ENCODE measurements around the gene LRRC75A.

LRRC75A gene

DNA sequence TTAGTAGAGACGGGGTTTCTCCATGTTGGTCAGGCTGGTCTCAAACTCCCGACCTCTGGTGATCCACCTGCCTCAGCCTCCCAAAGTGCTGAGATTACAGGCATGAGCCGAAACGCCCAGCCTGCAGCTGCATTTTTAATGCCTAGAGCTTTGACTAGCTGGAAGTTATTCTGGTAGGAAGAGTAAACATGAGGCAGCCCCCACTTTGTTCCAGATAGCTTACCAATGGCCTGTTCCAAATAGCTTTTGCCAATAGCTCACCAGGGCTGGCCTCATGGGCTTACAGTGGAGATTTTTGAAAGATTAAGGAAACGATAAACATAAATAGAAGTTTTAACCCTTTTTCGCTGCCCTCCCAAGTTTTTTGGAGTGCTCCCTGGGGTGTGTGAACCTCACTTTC is 66.8 kb downstream of the LRRC75A start:
- in situ Hi-C loops (cut with HindIII; ENCODE audit: low pct_ligation_motif_present, low sequenced_read_pairs) = no loop called here
- no peak overlapping the region for H3K4me3 ChIP-seq (ENCODE audit: low read depth, low read length)
- no peak overlapping the region for H3K27ac ChIP-seq
- no peak for DNase-seq
- no peaks in the 10 kb centered on the region for H3K27me3 ChIP-seq (replicated peaks)
- TF ChIP-seq, protein P1, sequence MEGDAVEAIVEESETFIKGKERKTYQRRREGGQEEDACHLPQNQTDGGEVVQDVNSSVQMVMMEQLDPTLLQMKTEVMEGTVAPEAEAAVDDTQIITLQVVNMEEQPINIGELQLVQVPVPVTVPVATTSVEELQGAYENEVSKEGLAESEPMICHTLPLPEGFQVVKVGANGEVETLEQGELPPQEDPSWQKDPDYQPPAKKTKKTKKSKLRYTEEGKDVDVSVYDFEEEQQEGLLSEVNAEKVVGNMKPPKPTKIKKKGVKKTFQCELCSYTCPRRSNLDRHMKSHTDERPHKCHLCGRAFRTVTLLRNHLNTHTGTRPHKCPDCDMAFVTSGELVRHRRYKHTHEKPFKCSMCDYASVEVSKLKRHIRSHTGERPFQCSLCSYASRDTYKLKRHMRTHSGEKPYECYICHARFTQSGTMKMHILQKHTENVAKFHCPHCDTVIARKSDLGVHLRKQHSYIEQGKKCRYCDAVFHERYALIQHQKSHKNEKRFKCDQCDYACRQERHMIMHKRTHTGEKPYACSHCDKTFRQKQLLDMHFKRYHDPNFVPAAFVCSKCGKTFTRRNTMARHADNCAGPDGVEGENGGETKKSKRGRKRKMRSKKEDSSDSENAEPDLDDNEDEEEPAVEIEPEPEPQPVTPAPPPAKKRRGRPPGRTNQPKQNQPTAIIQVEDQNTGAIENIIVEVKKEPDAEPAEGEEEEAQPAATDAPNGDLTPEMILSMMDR (IDR thresholded peaks at IDR 0.05; ENCODE audit: low read depth, low read length, missing control alignments) = no peak
- peaks cover 73% of the 10 kb centered on the region for H3K36me3 ChIP-seq (replicated peaks)

DNA sequence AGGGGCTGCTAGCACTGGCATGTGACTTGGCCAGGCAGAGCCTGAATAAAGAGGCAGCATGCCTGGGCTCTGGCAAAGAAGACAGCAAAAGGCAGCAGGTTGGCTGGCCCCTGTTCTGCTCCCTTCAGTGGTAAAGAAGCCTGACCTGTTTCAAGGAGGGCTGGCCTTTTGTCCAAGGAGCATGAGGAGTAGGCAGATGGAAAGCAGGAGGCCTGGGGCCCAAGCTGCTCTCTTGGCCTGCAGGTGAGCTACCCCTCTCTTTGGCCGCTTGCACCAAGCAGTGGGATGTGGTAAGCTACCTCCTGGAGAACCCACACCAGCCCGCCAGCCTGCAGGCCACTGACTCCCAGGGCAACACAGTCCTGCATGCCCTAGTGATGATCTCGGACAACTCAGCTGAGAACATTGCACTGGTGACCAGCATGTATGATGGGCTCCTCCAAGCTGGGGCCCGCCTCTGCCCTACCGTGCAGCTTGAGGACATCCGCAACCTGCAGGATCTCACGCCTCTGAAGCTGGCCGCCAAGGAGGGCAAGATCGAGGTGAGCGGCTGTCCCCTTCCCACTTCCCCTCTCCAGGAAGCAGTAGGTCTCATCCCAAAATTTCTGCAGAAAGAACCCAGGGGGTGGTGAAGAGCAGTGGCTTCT is 68.6 kb downstream of the LRRC75A start:
- DNase-seq = no peak
- Histone ChIP-seq H3K4me3 (ENCODE audit: low read depth, low read length) (no peak overlapping the region), H3K36me3 (replicated peaks) (peaks cover 64% of the 10 kb centered on the region), H3K27me3 (replicated peaks) (no peaks in the 10 kb centered on the region), H3K27ac (no peak overlapping the region)
- in situ Hi-C loops (cut with HindIII; ENCODE audit: low pct_ligation_motif_present, low sequenced_read_pairs) = no loop called here
- TF ChIP-seq, protein P1 (IDR thresholded peaks at IDR 0.05; ENCODE audit: low read depth, low read length, missing control alignments) = no peak

DNA sequence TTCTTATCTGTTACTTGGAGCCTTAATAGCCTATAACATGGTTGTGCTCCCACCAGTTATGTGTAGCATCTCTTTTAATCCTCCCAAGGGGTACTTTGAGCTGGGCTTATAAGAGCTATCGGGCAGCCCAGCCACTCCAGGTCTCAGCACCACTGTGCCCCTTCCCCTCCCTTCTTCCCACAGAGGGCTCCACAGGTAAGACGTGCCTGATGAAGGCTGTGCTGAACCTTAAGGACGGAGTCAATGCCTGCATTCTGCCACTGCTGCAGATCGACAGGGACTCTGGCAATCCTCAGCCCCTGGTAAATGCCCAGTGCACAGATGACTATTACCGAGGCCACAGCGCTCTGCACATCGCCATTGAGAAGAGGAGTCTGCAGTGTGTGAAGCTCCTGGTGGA is 69.6 kb downstream of the LRRC75A start:
- no peak overlapping the region for H3K27ac ChIP-seq
- peaks cover 64% of the 10 kb centered on the region for H3K36me3 ChIP-seq (replicated peaks)
- no peak overlapping the region for H3K4me3 ChIP-seq (ENCODE audit: low read depth, low read length)
- in situ Hi-C loops (cut with HindIII; ENCODE audit: low pct_ligation_motif_present, low sequenced_read_pairs) = no loop called here
- DNase-seq = no peak
- TF ChIP-seq, protein P1 (IDR thresholded peaks at IDR 0.05; ENCODE audit: low read depth, low read length, missing control alignments) = no peak
- H3K27me3 ChIP-seq (replicated peaks) = no peaks in the 10 kb centered on the region

DNA sequence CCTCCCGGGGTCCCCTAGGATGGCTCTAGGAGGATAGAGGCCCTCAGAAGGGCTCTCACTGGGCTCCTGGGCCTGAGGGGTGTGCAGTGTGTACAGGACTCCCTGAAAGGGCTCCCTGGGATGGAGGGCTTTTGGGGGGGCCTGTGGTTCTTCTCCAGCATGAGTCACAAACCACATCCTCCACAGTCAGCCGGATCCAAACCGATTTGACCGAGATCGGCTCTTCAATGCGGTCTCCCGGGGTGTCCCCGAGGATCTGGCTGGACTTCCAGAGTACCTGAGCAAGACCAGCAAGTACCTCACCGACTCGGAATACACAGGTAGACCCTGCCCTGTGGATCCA is 72.1 kb downstream of the LRRC75A start:
- in situ Hi-C loops (cut with HindIII; ENCODE audit: low pct_ligation_motif_present, low sequenced_read_pairs) = no loop called here
- Histone ChIP-seq H3K4me3 (ENCODE audit: low read depth, low read length) (peak overlapping the region; percentile 3), H3K27ac (peak overlapping the region; percentile 91), H3K36me3 (replicated peaks) (peaks cover 40% of the 10 kb centered on the region), H3K27me3 (replicated peaks) (no peaks in the 10 kb centered on the region)
- DNase-seq = peak; percentile 79
- TF ChIP-seq, protein P1 (IDR thresholded peaks at IDR 0.05; ENCODE audit: low read depth, low read length, missing control alignments) = no peak

DNA sequence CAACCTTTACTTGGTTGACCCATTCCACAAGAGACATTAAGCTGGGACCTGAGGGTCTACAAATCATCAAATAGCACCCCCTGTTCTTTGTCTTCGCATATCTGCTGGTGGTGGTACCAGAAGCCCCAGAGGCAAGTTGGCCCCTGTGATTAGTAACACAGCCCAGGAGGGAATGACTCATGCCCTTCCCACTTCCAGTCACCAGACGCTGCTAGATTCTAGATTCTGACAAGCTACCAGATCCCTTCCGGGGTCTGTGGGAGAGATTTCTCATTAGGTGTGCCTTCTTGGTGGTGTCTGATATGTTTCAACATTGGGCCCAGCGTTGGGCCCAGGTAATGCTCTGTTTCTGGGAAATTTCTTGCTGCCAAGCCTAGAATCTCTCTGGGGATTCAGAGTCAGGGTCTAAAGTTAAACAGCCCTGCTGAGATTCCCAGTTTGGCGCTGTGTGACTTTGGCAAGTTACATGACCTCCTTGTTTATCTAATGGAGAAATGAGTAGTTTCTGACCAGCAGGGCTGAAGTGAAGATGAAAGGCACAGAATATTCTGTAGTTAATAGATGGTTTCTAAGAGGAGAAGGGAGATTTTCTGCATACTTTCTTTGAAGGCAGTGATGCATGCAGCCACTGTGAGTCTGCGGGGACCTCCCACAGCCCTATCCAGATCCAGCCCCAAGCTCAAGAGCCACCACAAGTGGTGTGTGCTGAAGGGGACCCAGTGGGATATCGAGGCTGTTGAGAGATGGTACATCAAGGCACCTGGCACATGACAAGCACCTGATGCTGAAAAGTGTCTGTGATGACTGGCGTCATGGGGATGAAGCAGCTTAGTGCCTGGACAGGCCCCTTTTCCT is 72.7 kb downstream of the LRRC75A start:
- no peaks in the 10 kb centered on the region for H3K27me3 ChIP-seq (replicated peaks)
- H3K36me3 ChIP-seq (replicated peaks) = peaks cover 39% of the 10 kb centered on the region
- in situ Hi-C loops (cut with HindIII; ENCODE audit: low pct_ligation_motif_present, low sequenced_read_pairs) = no loop called here
- H3K4me3 ChIP-seq (ENCODE audit: low read depth, low read length) = peak overlapping the region; percentile 0
- TF ChIP-seq, protein P1 (IDR thresholded peaks at IDR 0.05; ENCODE audit: low read depth, low read length, missing control alignments) = no peak
- H3K27ac ChIP-seq = peak overlapping the region; percentile 91
- peak; percentile 90 for DNase-seq

Data from brain microvascular endothelial cell (primary cell).